ENCODE results near the gene CLMN. TPM values are rescaled to one million over a fixed set of nuclear protein-coding genes. Genes with fewer than 3 reads are reported as not detected.

The CLMN gene
- total and polyA plus RNA-seq, 9 of the 15 experiments (the other 6 are each of a cell fraction or from before 2014, with no cell fraction given): 0.01 to 0.18 (median 0.07) TPM; not detected in 4

GRCh38 chr14:95309261-95310051 lies 10.3 kb downstream of the CLMN start:
- H3K4me1 ChIP-seq (replicated peaks in 1 of 2; ENCODE audit: control insufficient read depth in 2 of 2, insufficient read depth in 2 of 2, low read length in 2 of 2): no peaks in the 10 kb centered on the region
- DNase-seq (ENCODE audit: extremely low read depth in 1 of 4, low spot score in 3 of 4) (no peak), ATAC-seq (no peak), FAIRE-seq (no peak)
- H3K4me3 ChIP-seq: no peak overlapping the region
- intact Hi-C loops (cut with micrococcal nuclease) (no loop called here), in situ Hi-C loops (cut with MboI) (no loop called here)
- BruUV-seq (replicated peaks): no TSS peak
- H3K36me3 ChIP-seq (ENCODE audit: control insufficient read depth, insufficient read depth, low read length): no peaks in the 10 kb centered on the region
- CTCF ChIA-PET (ENCODE audit: low intra/inter-chr PET ratio): no interaction called here
- H2AFZ ChIP-seq (ENCODE audit: low read depth, low read length): no peak overlapping the region
- TF ChIP-seq STAT5B (CRISPR knock-in tag; IDR thresholded peaks at IDR 0.05): no peak
- TF ChIP-seq PURB (CRISPR knock-in tag; IDR thresholded peaks at IDR 0.05; ENCODE audit: low read depth): no peak
- no peak for TF ChIP-seq NELFE (IDR thresholded peaks at IDR 0.05; ENCODE audit: insufficient read depth, insufficient read length)
- TF ChIP-seq NFE2 (IDR thresholded peaks at IDR 0.05; ENCODE audit: low read depth): no peak
- TF ChIP-seq, protein P1, sequence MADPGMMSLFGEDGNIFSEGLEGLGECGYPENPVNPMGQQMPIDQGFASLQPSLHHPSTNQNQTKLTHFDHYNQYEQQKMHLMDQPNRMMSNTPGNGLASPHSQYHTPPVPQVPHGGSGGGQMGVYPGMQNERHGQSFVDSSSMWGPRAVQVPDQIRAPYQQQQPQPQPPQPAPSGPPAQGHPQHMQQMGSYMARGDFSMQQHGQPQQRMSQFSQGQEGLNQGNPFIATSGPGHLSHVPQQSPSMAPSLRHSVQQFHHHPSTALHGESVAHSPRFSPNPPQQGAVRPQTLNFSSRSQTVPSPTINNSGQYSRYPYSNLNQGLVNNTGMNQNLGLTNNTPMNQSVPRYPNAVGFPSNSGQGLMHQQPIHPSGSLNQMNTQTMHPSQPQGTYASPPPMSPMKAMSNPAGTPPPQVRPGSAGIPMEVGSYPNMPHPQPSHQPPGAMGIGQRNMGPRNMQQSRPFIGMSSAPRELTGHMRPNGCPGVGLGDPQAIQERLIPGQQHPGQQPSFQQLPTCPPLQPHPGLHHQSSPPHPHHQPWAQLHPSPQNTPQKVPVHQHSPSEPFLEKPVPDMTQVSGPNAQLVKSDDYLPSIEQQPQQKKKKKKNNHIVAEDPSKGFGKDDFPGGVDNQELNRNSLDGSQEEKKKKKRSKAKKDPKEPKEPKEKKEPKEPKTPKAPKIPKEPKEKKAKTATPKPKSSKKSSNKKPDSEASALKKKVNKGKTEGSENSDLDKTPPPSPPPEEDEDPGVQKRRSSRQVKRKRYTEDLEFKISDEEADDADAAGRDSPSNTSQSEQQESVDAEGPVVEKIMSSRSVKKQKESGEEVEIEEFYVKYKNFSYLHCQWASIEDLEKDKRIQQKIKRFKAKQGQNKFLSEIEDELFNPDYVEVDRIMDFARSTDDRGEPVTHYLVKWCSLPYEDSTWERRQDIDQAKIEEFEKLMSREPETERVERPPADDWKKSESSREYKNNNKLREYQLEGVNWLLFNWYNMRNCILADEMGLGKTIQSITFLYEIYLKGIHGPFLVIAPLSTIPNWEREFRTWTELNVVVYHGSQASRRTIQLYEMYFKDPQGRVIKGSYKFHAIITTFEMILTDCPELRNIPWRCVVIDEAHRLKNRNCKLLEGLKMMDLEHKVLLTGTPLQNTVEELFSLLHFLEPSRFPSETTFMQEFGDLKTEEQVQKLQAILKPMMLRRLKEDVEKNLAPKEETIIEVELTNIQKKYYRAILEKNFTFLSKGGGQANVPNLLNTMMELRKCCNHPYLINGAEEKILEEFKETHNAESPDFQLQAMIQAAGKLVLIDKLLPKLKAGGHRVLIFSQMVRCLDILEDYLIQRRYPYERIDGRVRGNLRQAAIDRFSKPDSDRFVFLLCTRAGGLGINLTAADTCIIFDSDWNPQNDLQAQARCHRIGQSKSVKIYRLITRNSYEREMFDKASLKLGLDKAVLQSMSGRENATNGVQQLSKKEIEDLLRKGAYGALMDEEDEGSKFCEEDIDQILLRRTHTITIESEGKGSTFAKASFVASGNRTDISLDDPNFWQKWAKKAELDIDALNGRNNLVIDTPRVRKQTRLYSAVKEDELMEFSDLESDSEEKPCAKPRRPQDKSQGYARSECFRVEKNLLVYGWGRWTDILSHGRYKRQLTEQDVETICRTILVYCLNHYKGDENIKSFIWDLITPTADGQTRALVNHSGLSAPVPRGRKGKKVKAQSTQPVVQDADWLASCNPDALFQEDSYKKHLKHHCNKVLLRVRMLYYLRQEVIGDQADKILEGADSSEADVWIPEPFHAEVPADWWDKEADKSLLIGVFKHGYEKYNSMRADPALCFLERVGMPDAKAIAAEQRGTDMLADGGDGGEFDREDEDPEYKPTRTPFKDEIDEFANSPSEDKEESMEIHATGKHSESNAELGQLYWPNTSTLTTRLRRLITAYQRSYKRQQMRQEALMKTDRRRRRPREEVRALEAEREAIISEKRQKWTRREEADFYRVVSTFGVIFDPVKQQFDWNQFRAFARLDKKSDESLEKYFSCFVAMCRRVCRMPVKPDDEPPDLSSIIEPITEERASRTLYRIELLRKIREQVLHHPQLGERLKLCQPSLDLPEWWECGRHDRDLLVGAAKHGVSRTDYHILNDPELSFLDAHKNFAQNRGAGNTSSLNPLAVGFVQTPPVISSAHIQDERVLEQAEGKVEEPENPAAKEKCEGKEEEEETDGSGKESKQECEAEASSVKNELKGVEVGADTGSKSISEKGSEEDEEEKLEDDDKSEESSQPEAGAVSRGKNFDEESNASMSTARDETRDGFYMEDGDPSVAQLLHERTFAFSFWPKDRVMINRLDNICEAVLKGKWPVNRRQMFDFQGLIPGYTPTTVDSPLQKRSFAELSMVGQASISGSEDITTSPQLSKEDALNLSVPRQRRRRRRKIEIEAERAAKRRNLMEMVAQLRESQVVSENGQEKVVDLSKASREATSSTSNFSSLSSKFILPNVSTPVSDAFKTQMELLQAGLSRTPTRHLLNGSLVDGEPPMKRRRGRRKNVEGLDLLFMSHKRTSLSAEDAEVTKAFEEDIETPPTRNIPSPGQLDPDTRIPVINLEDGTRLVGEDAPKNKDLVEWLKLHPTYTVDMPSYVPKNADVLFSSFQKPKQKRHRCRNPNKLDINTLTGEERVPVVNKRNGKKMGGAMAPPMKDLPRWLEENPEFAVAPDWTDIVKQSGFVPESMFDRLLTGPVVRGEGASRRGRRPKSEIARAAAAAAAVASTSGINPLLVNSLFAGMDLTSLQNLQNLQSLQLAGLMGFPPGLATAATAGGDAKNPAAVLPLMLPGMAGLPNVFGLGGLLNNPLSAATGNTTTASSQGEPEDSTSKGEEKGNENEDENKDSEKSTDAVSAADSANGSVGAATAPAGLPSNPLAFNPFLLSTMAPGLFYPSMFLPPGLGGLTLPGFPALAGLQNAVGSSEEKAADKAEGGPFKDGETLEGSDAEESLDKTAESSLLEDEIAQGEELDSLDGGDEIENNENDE (IDR thresholded peaks at IDR 0.05; ENCODE audit: low read depth, low read length): no peak
- no peaks in the 10 kb centered on the region for H3K9me3 ChIP-seq (replicated peaks; ENCODE audit: control insufficient read depth, insufficient read depth, low read depth, low read length)
- H3K27ac ChIP-seq (ENCODE audit: extremely low read depth, low read depth, low read length): no peak overlapping the region
- H3K27me3 ChIP-seq (ENCODE audit: control insufficient read depth in 2 of 2, insufficient read depth in 2 of 2, low read length in 2 of 2): peaks cover 3 to 54% of the 10 kb centered on the region in 2 experiments; a peak in 4 of 5 replicates
- no peak overlapping the region for H3K4me2 ChIP-seq (ENCODE audit: insufficient read depth, low read length)
- no peaks in the 10 kb centered on the region for H3K79me2 ChIP-seq (ENCODE audit: control insufficient read depth, insufficient read depth, low read length)
- no peaks in the 10 kb centered on the region for H3K9me1 ChIP-seq (ENCODE audit: control insufficient read depth, insufficient read depth, low read length)
- POLR2A ChIA-PET: interaction anchor here (0.9 kb wide), 1 partner anchor 12 kb away, joined by 3 read pairs; no protein-coding TSS in a partner anchor
- 2% methylated on average over 9 of the region's 10 CpGs for WGBS (ENCODE audit: insufficient coverage, low coverage, missing lambda C conversion rate)
- H4K20me1 ChIP-seq (replicated peaks; ENCODE audit: control insufficient read depth, insufficient read depth, low read length): no peaks in the 10 kb centered on the region
- no peak overlapping the region for H3K9ac ChIP-seq (ENCODE audit: insufficient read depth in 1 of 2, low read depth in 2 of 2, low read length in 2 of 2)

Data from K562 (cell line).